ENCODE measurements around the gene GALNT18.
A peak's percentile ranks its signal among the peaks of the same experiment; 100 is the strongest.

The GALNT18 gene

DNA sequence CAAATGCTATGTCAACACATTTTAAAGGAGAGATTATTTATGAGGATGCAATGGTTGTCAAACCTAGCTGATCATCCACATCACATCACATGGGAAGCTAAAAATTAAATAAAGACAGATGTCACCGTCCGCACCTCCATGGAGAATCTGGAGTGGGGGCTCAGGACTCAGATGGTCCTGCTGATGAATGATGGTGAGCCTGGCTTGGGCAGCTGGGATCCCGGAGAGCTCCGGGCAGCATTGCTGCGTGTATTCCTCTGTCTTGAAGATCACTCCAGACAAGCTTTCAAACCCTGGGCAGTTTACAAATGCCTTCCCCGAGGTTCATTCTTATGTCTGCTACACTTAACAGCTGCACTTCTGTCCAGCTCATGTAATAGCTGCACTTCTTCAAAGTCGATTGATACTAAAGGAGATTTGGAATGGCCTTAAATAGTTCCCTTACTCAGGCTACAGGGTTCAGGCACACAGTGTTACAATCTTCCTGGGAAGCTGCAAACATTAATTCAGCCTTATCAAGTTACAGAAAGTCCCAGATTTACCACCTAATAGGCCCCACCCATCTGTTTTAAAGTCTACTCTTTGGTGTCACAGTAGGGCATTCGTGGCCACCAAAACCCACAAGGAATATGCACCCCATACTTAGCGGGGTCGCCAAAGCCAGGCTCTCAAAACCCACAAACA is 234.0 kb downstream of the GALNT18 start:
- TF ChIP-seq ZFX (IDR thresholded peaks at IDR 0.05) (no peak), CTCF (conservative IDR thresholded peaks at IDR 0.05) (no peak)
- no peak overlapping the region for H3K27ac ChIP-seq

- H3K27ac ChIP-seq = no peak overlapping the region
- TF ChIP-seq CTCF (conservative IDR thresholded peaks at IDR 0.05) = no peak
- TF ChIP-seq ZFX (IDR thresholded peaks at IDR 0.05) = no peak
Measured at GRCh38 chr11:11387207-11387606, 234.6 kb downstream of the GALNT18 start.

- no peak overlapping the region for H3K27ac ChIP-seq
- TF ChIP-seq ZFX (IDR thresholded peaks at IDR 0.05) (no peak), CTCF (conservative IDR thresholded peaks at IDR 0.05) (no peak)
Measured at GRCh38 chr11:11384829-11385228, 237.0 kb downstream of the GALNT18 start.

DNA sequence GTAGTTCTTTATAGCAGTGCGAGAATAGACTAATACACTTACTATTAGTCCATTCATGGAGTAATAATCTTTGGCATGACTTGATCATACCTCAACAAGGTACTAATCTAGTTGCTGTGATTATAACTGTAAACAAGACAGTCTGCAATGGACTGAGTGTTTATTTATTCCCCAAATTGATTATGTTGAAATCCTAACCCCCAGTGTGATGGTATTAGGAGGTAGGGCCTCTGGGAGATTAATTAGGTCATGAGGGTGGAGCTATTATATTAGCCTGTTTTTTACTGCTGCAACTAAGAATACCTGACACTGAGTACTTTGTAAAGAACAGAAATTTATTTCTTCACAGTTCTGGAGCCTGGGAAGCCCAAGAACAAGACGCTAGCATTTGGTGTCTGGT is 237.8 kb downstream of the GALNT18 start:
- TF ChIP-seq ZFX (IDR thresholded peaks at IDR 0.05) (no peak), CTCF (conservative IDR thresholded peaks at IDR 0.05) (no peak)
- H3K27ac ChIP-seq = no peak overlapping the region

DNA sequence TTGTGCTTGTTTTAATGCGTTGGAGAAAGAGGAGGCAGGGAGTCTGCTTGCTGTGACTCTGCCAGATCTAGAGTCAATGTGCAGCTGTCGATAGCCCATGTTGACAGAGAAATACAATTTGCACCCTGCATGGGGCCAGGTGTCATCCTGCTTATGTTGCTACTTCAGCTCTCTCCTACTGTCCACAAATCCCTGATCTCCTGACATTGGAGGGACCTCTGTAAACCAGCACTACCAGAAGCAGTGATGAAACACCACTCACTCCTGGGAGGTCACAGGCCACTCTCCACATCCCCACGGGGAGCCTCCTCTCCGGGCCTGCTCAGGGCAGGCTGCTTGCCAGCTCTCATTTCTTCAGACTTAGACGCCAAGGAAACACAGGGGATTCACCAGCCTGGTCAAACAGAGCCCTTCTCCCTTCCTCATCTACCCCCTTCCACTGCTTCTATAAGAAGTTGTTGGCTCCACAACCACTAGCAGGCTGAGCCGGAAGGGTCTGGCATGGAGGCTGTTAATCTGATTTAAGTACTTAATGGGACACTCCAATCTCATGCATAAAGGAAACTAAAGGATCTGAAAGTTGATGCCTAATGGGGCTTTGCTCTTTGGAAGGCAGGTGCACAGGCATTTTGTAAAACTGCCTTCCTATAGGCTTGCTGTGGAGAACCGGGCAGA is 238.8 kb downstream of the GALNT18 start:
- TF ChIP-seq ZFX (IDR thresholded peaks at IDR 0.05) (no peak), CTCF (conservative IDR thresholded peaks at IDR 0.05) (no peak)
- H3K27ac ChIP-seq = peak overlapping the region; percentile 61

- peak overlapping the region; percentile 21 for H3K27ac ChIP-seq
- TF ChIP-seq ZFX (IDR thresholded peaks at IDR 0.05) (no peak), CTCF (conservative IDR thresholded peaks at IDR 0.05) (no peak)
Measured at GRCh38 chr11:11381471-11382105, 240.2 kb downstream of the GALNT18 start.

DNA sequence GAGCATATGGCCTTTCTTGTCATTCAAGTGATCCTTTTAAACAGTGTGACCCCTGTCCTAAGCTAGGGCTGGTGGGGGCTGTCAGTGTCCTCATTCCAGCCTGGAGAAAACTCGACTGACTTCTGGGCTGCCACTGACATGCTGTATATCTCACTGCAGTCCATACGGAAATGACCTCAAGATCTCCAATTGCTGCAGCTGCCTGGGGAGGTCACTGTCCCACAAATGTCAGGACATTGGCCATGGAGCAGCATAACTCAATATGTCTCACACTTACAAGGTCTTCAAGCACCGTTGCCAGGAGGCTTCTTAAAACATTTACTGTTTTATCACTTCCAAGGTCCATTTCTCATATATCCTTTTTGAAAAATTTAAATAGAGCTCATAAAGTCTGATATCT is 240.9 kb downstream of the GALNT18 start:
- TF ChIP-seq ZFX (IDR thresholded peaks at IDR 0.05) = no peak
- TF ChIP-seq CTCF (conservative IDR thresholded peaks at IDR 0.05) = no peak
- H3K27ac ChIP-seq = no peak overlapping the region; the same call in 1 of the 2 replicates
